ENCODE measurements around the gene SARDH.
A peak's percentile ranks its signal among the peaks of the same experiment; 100 is the strongest.

The SARDH gene

DNA sequence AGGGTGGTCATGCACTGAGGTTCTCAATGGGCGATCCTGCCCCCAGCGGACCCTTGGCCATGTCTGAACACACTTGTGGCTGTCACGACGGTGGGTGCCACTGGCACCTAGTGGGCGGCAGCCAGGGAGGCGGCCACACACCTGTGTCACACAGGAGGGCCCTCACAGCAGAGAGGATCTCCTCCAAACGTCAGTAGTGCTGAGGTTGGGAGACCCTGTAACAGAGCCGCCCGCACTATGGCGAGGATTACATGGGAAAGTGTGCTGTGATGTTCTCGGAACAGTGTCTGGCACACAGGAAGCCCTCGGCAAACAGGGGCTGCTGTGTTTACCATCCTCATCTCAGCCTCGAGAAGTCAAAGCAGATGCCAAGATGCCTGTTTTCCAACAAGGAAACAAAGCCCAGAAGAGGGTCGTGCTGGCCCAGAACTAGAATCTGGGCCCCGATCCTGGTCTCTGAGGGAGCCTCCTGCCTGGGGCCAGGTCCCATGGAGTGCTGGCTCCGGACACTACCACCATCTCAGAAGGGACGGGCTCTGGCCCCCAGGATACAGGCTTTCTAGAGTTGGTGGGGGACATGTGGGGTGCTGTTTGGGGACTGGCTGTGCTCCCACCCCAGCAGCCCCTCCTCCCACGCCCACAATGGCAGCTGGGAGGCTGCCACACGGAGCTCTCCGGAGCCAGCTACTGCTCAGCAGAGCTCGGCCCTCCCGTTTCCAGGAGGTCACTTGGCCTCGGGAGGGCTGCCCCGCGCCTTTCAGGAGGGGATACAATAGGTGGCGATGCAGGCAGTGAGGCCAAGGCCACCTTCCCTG is 53.8 kb downstream of the SARDH start:
- no peak overlapping the region for H3K4me3 ChIP-seq (ENCODE audit: low read depth, low read length)
- in situ Hi-C loops (cut with HindIII; ENCODE audit: low pct_ligation_motif_present, low sequenced_read_pairs): no loop called here
- TF ChIP-seq, protein P1, sequence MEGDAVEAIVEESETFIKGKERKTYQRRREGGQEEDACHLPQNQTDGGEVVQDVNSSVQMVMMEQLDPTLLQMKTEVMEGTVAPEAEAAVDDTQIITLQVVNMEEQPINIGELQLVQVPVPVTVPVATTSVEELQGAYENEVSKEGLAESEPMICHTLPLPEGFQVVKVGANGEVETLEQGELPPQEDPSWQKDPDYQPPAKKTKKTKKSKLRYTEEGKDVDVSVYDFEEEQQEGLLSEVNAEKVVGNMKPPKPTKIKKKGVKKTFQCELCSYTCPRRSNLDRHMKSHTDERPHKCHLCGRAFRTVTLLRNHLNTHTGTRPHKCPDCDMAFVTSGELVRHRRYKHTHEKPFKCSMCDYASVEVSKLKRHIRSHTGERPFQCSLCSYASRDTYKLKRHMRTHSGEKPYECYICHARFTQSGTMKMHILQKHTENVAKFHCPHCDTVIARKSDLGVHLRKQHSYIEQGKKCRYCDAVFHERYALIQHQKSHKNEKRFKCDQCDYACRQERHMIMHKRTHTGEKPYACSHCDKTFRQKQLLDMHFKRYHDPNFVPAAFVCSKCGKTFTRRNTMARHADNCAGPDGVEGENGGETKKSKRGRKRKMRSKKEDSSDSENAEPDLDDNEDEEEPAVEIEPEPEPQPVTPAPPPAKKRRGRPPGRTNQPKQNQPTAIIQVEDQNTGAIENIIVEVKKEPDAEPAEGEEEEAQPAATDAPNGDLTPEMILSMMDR (IDR thresholded peaks at IDR 0.05; ENCODE audit: low read depth, low read length, missing control alignments): no peak
- H3K27me3 ChIP-seq (replicated peaks): no peaks in the 10 kb centered on the region
- no peak overlapping the region for H3K27ac ChIP-seq
- no peak for DNase-seq
- H3K36me3 ChIP-seq (replicated peaks): no peaks in the 10 kb centered on the region

DNA sequence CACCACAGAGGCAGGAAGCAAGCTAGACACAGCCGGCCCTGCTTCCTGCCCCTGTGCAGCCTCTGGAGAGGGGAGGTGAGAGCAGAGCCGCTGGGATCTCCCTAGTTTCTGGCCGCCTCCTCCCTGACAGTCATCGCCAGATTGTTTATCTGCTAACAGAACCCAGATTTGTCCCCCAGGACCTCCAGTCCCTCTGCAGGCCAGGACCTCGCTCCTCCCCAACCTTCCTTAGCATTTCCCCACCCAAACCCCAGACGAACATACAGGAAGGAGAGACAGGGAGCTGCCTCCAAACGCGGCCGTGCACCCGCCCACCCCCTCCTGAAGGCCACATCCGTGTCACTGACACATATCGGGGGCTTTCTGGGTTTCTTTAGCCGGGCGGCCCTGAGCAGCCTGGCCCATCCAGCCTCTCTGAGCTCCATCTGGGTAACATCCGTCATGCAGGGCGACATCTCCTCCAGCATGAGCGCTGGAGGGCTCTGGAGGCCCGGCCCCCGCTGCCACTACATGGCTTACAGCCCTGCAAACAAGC is 54.5 kb downstream of the SARDH start:
- H3K36me3 ChIP-seq (replicated peaks): no peaks in the 10 kb centered on the region
- no peak overlapping the region for H3K4me3 ChIP-seq (ENCODE audit: low read depth, low read length)
- H3K27ac ChIP-seq: no peak overlapping the region
- H3K27me3 ChIP-seq (replicated peaks): no peaks in the 10 kb centered on the region
- peak; percentile 40 for DNase-seq
- TF ChIP-seq, protein P1 (IDR thresholded peaks at IDR 0.05; ENCODE audit: low read depth, low read length, missing control alignments): peak; percentile 18
- in situ Hi-C loops (cut with HindIII; ENCODE audit: low pct_ligation_motif_present, low sequenced_read_pairs): no loop called here

DNA sequence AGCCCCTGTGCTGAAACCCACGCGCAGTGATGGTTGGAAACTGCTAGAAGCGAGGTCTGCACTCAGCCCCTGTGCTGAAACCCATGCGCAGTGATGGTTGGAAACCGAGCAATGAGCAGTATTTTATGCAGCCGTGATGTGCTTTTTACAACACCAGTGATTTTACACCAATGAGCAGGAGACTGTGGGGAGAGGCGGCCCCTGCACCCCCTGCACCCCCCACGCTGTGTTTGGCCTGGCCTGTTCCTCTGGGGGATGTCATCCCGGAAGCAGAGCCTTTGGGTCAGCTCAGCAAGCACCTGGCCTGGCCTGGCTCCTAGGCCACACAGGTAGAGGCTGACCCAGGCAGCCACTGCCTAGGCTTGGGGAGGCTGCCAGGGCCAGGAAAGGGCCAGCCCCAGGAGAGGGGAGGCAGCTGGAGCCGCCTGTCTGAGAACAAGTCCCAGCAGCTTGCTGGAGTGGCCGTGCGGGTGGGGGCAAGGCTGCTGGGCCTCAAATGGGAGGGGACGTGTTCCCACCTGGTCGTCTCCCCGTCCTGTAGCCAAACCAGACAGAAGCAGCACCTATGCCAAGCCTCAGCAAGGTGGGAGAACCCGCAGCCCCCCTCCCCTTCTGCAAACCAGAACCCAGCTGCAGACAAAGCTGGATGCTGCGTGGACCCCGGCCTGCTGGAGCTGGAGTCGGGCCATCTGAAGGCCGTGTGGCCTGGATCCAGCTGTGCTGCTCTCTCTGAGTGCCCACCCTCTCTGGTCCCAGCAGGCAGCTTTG is 55.1 kb downstream of the SARDH start:
- in situ Hi-C loops (cut with HindIII; ENCODE audit: low pct_ligation_motif_present, low sequenced_read_pairs): no loop called here
- Histone ChIP-seq H3K4me3 (ENCODE audit: low read depth, low read length) (no peak overlapping the region), H3K27ac (no peak overlapping the region), H3K36me3 (replicated peaks) (no peaks in the 10 kb centered on the region), H3K27me3 (replicated peaks) (no peaks in the 10 kb centered on the region)
- DNase-seq: no peak
- TF ChIP-seq, protein P1 (IDR thresholded peaks at IDR 0.05; ENCODE audit: low read depth, low read length, missing control alignments): no peak

DNA sequence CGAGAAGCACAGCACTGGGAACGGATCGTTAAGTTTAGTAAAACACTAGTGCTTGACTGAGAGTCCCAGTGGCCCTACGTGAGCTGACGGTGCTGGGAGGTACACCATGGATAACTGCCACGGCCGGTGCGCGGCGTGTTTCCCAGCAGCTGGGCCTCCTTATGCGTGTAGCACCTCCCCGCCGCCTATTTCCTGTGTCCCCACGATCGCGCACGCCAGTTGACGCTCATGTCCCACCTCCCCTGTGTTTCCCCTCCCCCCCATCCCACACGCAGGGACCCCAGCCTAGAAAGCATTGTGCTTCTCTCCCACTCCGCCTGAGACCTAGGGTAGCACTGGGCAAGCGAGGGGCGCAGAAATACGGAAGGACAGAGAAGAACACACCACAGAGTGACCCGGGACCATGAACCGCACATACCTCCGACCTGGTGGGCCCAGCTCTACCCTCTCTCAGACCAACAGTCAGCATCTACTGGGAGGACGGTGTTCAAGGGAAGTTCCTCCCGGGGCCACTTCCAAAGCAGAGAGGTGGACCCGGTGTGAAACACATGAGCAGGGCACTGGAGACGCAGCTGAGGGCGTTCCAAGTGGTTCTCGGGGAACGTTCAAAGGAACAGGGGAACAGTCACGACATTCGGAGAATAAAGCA is 56.4 kb downstream of the SARDH start:
- Histone ChIP-seq H3K36me3 (replicated peaks) (no peaks in the 10 kb centered on the region), H3K4me3 (ENCODE audit: low read depth, low read length) (no peak overlapping the region), H3K27me3 (replicated peaks) (no peaks in the 10 kb centered on the region), H3K27ac (no peak overlapping the region)
- TF ChIP-seq, protein P1 (IDR thresholded peaks at IDR 0.05; ENCODE audit: low read depth, low read length, missing control alignments): no peak
- in situ Hi-C loops (cut with HindIII; ENCODE audit: low pct_ligation_motif_present, low sequenced_read_pairs): no loop called here
- DNase-seq: no peak

DNA sequence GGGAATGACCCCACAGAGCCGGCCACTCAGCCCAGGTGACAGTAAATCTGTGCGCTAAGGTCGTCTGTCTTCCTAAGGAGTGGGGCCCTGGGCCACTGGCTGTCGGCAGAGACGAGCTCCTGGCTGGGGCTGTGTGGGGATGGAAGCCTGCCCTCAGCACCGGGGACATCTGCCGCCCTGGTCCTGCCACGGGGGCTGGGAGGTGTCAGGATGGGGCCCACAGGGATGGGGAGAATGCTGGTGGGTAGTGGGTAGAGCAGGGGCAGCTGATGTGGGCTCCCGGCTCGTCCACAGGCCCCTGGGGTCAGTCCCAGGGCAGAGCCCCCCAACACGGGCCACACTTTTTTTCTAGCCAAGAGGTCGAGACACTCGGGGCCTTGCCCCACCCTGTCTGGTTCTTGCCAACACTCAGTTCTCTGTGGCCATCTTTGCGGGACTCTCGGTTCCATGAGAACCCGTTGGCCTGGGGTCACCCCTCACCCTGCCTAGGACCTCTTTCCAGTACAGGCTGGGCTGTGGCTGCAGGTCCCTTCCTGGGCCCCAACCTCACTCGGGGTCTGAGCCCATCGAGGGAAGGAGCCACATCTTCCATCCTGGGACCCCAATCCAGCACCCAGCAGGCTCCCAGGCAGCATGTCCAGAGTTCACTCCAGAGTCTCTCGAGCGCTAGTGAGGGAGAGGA is 57.0 kb downstream of the SARDH start:
- DNase-seq: no peak
- Histone ChIP-seq H3K36me3 (replicated peaks) (no peaks in the 10 kb centered on the region), H3K4me3 (ENCODE audit: low read depth, low read length) (no peak overlapping the region), H3K27me3 (replicated peaks) (no peaks in the 10 kb centered on the region), H3K27ac (no peak overlapping the region)
- TF ChIP-seq, protein P1 (IDR thresholded peaks at IDR 0.05; ENCODE audit: low read depth, low read length, missing control alignments): no peak
- in situ Hi-C loops (cut with HindIII; ENCODE audit: low pct_ligation_motif_present, low sequenced_read_pairs): no loop called here
